Smooth muscle cell (in vitro differentiated cells): ENCODE data around the gene HNRNPA1. TPM values are rescaled to one million over a fixed set of nuclear protein-coding genes. Genes with fewer than 3 reads are reported as not detected.
A peak's percentile ranks its signal among the peaks of the same experiment; 100 is the strongest.

Source experiments
- DNase-seq: peaks from one replicate; lab custom pipeline; 2025; ENCODE audit not compliant: unreplicated experiment; lab: John Stamatoyannopoulos, UW
- H2AFZ ChIP-seq: fragments of 200-600 bp; sonication (generic); 2 replicates; pipeline ENCODE4 v1.6.0; 2016; ENCODE audit warnings: antibody characterized with exemption, low read depth, mild to moderate bottlenecking
- H3F3A ChIP-seq: fragments of 200-600 bp; sonication (generic); 2 replicates; pipeline ENCODE4 v1.6.0; 2017; ENCODE audit warnings: antibody characterized with exemption, low read depth
- H3K27ac ChIP-seq: fragments of 200-600 bp; sonication (generic); 2 replicates; pipeline ENCODE4 v1.5.1; 2016; ENCODE audit warnings: low read depth, mild to moderate bottlenecking
- H3K27me3 ChIP-seq: fragments of 200-600 bp; sonication (generic); 2 replicates; pipeline ENCODE4 v1.6.1; 2016; ENCODE audit warnings: low read depth, mild to moderate bottlenecking
- H3K36me3 ChIP-seq: fragments of 200-600 bp; sonication (generic); 2 replicates; pipeline ENCODE4 v1.5.1; 2016; ENCODE audit warnings: low read depth
- H3K4me1 ChIP-seq: fragments of 200-600 bp; sonication (generic); 2 replicates; pipeline ENCODE4 v1.5.1; 2016; ENCODE audit warnings: low read depth
- H3K4me2 ChIP-seq: fragments of 200-600 bp; sonication (generic); 2 replicates; pipeline ENCODE4 v1.6.0; 2016; ENCODE audit warnings: mild to moderate bottlenecking
- H3K4me3 ChIP-seq: fragments of 200-600 bp; sonication (generic); 2 replicates; pipeline ENCODE4 v1.5.1; 2016; ENCODE audit warnings: mild to moderate bottlenecking
- H3K79me2 ChIP-seq: fragments of 200-600 bp; sonication (generic); 2 replicates; pipeline ENCODE4 v1.6.0; 2016; ENCODE audit warnings: low read depth, mild to moderate bottlenecking
- H3K9ac ChIP-seq: fragments of 200-600 bp; sonication (generic); 2 replicates; pipeline ENCODE4 v1.6.0; 2016; ENCODE audit warnings: low read depth
- H3K9me3 ChIP-seq: fragments of 200-600 bp; sonication (generic); replicated peaks from 2 replicates; pipeline ENCODE4 v1.5.1; 2016; ENCODE audit warnings: low read depth
- H4K20me1 ChIP-seq: fragments of 200-600 bp; sonication (generic); 2 replicates; pipeline ENCODE4 v1.6.0; 2016; ENCODE audit warnings: low read depth
- CTCF ChIP-seq: fragments of 200-600 bp; sonication (generic); IDR thresholded peaks from 2 replicates; pipeline ENCODE4 v1.5.1; 2017; ENCODE audit warnings: borderline replicate concordance, mild to moderate bottlenecking, antibody characterized with exemption; ENCODE audit not compliant: insufficient read depth, poor library complexity, severe bottlenecking
- WGBS: methylation state at CpG from one replicate; pipeline ENCODE4 v1.1.7; 2016; ENCODE audit warnings: low lambda C conversion rate; 5-methylcytosine and 5-hydroxymethylcytosine counted together
- polyA plus RNA-seq: library from polyadenylated mRNA; unstranded; fragments of >200 nt; fragmentation: Nextera tagmentation; extraction: Ambion mirVana; gene quantifications from 2 replicates; pipeline ENCODE4 v1.2.1, GENCODE V29; 2016
- total RNA-seq: library from RNA; depleted of rRNA; stranded (reverse); fragments of >200 nt; gene quantifications from 2 replicates; pipeline ENCODE4 v1.2.3, GENCODE V29; 2014

Gene HNRNPA1
- total and polyA plus RNA-seq, 2 experiments from 2014 or later: 378 to 440 TPM

GRCh38 chr12:54292931-54293241 lies 12.4 kb downstream of the HNRNPA1 start:
- H4K20me1 ChIP-seq: peaks cover 8% of the 10 kb centered on the region
- H3F3A ChIP-seq: peaks cover 16% of the 10 kb centered on the region
- TF ChIP-seq CTCF: no peak

GRCh38 chr12:54294152-54294952 lies 13.8 kb downstream of the HNRNPA1 start:
- Histone ChIP-seq H3K4me2 (no peak overlapping the region), H2AFZ (no peak overlapping the region), H3K36me3 (no peaks in the 10 kb centered on the region), H3K27me3 (no peaks in the 10 kb centered on the region), H3K27ac (no peak overlapping the region), H3K4me1 (no peaks in the 10 kb centered on the region), H3K9me3 (no peaks in the 10 kb centered on the region), H3F3A (peaks cover 2% of the 10 kb centered on the region), H3K79me2 (no peaks in the 10 kb centered on the region), H3K9ac (no peak overlapping the region), H3K4me3 (no peak overlapping the region), H4K20me1 (no peaks in the 10 kb centered on the region)
- peak; percentile 61 for TF ChIP-seq CTCF
- DNase-seq: no peak
- WGBS: 78% methylated on average over 9 of the region's 9 CpGs

More at GRCh38 chr12:54292931-54293241, 12.4 kb downstream of the HNRNPA1 start:
- no peaks in the 10 kb centered on the region for H3K36me3 ChIP-seq
- 98% methylated on average over 7 of the region's 7 CpGs for WGBS
- H3K4me3 ChIP-seq: no peak overlapping the region
- H3K9ac ChIP-seq: no peak overlapping the region
- no peak overlapping the region for H3K27ac ChIP-seq
- no peak overlapping the region for H2AFZ ChIP-seq
- no peaks in the 10 kb centered on the region for H3K27me3 ChIP-seq
- H3K9me3 ChIP-seq: no peaks in the 10 kb centered on the region
- H3K4me1 ChIP-seq: no peaks in the 10 kb centered on the region
- no peaks in the 10 kb centered on the region for H3K79me2 ChIP-seq
- H3K4me2 ChIP-seq: no peak overlapping the region
- DNase-seq: no peak

- TF ChIP-seq CTCF: no peak
- Histone ChIP-seq H3K4me3 (no peak overlapping the region), H3K9ac (no peak overlapping the region), H3K4me2 (no peak overlapping the region), H3K27me3 (no peaks in the 10 kb centered on the region), H3K79me2 (no peaks in the 10 kb centered on the region), H3K9me3 (no peaks in the 10 kb centered on the region), H4K20me1 (no peaks in the 10 kb centered on the region), H2AFZ (no peak overlapping the region), H3K27ac (no peak overlapping the region), H3K4me1 (peaks cover 5% of the 10 kb centered on the region), H3K36me3 (no peaks in the 10 kb centered on the region), H3F3A (no peaks in the 10 kb centered on the region)
- 83% methylated on average over 9 of the region's 9 CpGs for WGBS
- DNase-seq: no peak
Measured at GRCh38 chr12:54294953-54295566, 14.5 kb downstream of the HNRNPA1 start.
